DMS153 treated with DMSO at 0.1 percent for 48 hours (cell line): ENCODE data around the gene LSM14B.

Experiments used
- DNase-seq: peaks from one replicate; lab custom pipeline; 2025; ENCODE audit not compliant: unreplicated experiment; lab: John Stamatoyannopoulos, UW

Gene LSM14B

GRCh38 chr20:62132421-62132820 is 10.1 kb downstream of the LSM14B start:
- DNase-seq = no peak

DNA sequence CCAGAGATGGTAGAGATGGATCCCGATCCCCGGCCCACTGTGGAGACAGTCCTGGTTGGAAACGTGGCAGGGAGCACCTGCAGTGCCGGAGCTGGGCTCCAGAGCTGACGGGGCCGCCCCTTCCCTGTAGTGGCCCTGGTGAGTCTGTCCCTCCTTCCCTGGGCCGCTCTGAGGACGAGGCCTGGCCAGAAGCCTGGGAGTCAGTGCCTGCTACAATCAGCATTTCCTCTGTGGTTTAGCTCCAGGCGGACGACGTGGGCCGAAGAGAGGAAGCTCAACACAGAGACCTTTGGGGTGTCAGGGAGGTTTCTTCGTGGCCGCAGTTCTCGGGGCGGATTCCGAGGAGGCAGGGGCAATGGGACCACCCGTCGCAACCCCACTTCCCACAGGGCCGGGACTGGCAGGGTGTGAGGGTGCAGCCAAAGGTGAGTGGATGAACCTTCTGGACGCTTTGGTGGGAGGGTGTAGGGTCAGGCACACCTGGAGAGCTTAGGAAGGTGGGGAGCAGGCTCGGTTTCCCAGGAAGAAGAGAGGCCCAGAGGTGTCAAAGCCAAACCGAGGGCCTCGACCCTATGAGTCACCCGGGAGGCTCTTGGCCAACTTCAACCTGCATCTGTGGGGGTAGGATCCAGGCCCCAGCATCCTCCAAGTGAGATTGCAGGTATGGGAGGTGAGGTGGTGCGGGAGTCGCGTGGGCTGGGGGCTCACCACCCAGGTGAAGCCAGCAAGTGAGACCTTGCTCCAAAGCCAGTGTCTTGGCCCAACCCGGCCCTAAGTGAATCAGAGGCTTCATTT is 11.0 kb downstream of the LSM14B start:
- no peak for DNase-seq

DNA sequence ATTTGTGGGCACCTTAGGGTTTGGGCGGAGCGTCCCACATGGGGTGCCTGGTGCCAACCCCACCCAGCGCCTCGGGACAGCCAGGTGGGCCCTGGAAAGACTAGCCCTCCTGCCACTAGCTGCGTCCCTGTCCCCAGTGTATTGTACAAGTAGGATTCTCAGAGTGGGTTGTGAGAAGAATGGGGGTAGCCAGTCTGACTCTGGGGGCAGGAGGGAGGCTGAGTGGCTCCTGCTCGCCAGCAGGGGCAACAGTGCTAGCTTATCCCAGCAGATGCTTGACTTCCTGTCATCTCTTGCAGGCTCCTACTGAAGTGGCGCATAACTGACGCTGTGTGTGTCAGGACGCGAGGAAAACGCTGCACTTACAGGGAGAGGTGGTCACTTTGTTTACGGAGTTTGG is 11.6 kb downstream of the LSM14B start:
- DNase-seq = no peak

DNA sequence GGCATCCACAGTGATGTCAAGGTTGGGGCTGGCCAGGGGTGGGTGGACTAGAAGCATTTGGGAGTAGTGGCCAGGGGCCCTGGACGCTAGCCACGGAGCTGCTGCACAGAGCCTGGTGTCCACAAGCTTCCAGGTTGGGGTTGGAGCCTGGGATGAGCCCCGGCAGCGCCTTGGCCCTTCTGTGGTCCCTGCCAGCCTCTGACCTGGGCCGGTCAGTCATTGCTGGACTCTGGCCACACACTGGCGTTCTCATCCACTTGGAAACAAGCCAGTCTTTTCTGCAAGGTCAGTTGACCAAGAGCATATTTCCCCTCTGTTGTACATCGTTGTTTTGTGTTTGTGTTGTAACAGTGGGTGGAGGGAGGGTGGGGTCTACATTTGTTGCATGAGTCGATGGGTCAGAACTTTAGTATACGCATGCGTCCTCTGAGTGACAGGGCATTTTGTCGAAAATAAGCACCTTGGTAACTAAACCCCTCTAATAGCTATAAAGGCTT is 12.5 kb downstream of the LSM14B start:
- DNase-seq = no peak

DNA sequence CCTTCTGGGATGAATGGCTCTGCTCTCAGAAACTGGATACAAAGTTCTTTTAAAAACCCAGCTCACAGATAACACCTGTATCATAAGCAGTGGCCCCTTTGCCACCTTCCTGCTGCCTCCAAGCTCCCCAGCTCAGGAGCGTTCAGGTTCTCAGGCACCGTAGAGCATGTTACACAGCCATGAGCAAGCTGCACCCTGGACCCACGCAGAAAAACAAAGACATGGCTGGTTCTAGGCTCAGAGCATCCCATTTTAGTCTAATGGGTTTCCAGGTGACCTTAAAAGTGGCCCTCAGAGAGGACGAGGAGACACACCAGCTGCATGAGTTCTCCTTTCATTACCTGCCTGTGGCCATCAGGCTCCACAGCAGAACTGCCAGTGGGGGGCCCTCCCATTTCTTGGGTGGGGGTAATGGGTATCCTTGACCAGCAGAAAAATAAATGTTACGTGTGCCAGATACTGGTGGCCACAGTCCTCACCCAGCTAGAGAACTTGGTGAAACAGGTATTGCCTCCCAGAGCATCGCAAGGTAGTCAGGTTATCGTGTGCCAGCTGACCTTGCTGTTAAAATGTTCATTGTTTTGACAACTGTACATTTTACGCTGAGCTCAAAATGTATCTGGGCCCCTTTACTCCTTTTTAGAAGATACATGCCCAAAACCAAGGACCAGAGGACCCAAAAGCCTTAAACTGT is 13.4 kb downstream of the LSM14B start:
- no peak for DNase-seq

DNA sequence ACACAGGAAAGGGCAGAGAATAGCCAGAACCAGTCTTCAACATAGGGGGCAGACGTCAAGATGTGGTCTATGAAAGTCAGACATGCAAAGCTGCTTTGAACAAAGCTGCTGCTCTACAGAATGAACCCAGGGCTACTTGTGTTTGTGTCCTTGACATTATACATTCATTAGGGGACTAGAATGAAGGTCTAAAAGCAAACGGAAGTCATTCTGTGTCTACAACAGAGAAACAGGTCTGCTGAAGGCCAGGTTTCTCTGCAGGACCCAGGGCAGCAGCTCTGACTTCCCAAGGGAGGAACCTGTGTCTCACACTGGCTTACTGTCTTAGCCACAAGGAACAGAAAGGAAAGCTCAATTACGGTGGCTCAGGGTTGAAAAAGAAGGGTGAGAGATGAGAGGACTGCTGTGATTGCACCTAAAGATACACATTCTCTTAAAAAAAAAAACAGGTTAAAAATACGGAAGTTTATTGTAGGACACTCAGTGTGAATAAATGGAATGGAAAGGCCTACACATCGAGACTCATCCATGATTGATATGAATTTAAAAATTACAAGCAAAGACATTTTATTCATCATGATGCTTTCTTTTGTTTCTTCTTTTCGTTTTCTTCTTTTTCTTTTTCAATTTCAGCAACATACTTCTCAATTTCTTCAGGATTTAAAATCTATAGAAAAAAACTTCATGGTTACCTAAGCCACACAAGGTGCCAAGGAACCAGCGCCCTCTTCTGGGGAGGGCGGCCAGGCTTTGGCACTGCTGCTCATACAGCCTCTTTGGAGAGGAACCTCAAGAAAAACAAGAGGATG is 14.2 kb downstream of the LSM14B start:
- DNase-seq = peak; percentile 4

- no peak for DNase-seq
Observed at GRCh38 chr20:62137092-62137384, 14.8 kb downstream of the LSM14B start.

GRCh38 chr20:62137478-62138203 is 15.4 kb downstream of the LSM14B start:
- DNase-seq = no peak

DNA sequence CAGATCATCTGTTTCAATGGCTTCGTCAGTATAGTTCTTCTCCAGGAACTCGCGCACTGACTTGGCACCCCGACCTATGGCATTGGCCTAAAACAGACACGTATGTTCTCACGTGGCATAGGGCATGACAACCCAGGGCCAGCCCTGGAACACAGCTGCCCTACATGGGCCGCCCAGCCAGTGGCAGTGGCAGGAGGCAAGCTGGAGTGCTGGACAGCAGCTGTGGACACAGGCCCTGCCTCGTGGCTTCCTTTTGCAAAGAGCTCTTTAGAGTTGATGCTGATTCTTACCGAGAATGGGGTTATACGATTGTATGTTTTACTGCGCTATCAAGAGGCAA is 15.9 kb downstream of the LSM14B start:
- no peak for DNase-seq

- DNase-seq = no peak
Observed at GRCh38 chr20:62138912-62139311, 16.6 kb downstream of the LSM14B start.

DNA sequence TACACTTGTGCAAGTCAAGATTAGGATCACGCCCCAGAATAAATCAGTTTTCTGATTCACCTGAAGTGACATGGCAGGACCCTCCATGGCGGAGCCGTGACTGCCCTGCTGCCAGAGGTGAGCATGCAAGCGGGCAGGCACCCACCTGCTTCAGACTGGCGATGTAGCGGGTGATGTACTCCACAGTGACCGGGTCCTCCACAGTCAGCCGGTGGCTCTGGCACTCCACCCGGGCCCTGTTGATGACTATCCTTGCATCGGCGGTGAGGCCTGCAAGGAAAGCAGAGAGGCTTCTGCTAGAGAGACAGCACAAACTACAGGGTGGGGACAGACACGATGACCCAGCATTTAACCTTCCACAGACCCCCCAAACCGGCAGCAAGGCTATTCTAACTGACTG is 17.4 kb downstream of the LSM14B start:
- DNase-seq = no peak

DNA sequence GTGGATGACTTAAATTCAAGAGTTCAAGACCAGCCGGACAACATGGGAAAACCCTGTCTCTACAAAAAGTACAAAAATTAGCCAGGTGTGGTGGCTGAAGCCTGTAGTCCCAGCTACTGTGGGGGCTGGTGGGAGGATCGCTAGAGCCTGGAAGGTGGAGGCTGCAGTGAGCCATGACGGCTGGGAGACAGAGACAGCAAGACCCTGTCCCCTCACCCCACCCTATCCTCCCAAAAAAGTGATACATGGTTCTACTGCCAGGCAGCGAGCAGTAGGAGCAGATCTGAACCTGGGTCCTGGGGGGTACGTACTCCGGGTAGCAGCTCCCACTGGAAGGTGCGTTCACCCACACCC is 18.7 kb downstream of the LSM14B start:
- DNase-seq = no peak

DNA sequence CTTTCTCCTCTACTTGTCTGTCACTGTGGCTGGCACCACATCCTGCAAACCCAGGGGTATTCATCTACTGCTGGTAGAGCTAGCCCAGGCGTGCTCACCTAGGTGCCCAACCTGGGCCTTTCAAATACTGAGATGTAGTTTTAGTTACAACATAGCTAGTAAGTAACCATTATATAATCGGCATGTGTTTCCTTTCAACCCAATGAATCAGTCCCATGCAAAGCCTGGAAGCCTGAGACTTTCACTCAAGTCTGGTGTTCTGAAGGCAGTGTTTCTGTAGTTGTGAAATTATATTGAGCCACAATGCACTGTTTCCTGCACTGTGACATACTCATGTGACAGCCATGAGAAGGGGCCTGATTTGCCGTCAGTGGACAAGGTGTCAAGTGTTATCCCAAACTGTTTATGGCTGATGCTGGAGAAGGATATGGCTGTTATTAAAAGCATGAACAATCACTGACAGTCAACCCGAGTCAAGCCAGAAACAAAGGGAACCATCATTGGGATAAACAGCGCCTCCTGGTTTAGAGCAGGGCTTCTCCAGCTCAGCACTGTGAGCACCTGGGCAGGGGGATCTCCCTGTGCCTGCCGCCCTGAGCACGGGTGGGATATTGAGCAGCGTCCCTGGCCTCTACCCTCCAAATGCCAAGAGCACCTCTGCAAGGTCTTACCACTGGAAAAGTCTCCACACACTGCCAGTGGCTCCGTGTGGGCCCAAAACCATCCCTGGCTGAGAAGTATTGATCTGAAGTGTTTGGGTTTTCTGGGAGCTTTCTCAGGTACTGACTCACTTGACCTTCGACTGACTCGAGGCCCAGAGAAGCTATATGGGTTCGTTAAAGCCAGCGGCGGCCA is 19.3 kb downstream of the LSM14B start:
- DNase-seq = no peak

GRCh38 chr20:62142252-62143080 is 20.2 kb downstream of the LSM14B start:
- no peak for DNase-seq

DNA sequence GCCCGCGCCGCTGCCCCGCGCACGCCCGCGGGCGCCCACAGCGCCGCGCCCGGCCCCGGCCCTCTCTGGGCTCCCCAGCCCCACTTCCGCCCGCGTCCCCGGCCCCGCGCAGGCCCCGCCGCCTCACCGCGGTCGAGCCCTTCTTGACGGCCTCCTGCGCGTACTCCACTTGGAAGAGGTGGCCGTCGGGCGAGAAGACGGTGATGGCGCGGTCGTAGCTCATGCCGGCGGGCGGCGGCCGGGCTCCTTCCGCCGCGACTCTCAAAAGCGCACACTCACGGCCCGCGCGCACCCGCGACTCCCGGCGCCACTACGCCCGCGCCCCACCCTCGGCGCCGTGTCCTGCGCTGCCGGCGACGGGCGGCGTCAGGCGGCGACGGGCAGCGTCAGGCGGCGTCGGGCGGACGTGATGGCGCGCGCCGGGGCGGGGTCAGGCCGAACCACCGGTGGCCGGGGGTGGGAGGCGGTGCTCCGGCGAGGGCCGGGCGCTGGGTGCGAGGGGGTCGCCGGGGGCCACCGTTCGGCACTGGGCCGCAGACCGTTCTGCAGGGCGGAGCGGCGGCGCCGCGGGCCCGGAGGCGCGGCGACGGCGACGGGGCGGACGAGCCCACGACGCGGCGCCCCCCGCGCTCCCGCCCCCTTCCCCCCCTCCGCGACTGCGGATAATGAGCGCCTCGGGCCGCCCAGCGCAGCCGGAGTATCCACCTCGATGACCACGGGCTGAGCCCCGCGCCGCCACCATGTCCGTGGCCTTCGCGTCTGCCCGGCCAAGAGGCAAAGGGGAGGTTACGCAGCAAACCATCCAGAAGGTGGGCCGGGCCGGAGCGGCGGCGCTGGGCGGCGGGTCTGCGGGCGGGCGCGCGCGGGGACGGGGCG is 21.0 kb downstream of the LSM14B start, which contains the start of the genes PSMA7 and SS18L1:
Gene PSMA7 (minus strand): TSS at position 314 of the 876 bp plus-strand sequence. CDS start 91 bp downstream, at position 223.
Gene SS18L1 (plus strand): TSS at position 689 of the 876 bp plus-strand sequence. CDS start 52 bp downstream, at position 741.
- peak; percentile 65 for DNase-seq

- no peak for DNase-seq
Observed at GRCh38 chr20:62143957-62144825, 21.9 kb downstream of the LSM14B start.

DNA sequence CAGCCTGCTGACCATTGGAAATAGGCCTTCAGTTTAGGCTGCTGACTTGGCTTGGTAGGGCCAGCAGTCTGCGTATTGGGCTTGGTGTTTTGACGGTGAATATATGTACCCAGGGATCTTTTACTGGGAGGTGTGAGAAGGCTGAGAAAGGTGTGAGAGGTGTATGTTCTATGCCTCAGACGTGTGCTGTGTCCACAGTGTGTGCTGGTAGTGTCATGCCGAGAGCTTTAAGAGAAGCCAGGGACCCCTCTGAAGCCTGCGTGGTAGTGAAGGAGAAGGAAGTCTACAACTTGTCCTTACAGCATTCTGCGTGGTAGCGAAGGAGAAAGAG is 23.4 kb downstream of the LSM14B start:
- DNase-seq = no peak
